ENCODE results near the gene BIN1. TPM values are rescaled to one million over a fixed set of nuclear protein-coding genes. Genes with fewer than 3 reads are reported as not detected.

BIN1 gene
- total RNA-seq, 1 donor from 2014 or later, result 182 TPM

DNA sequence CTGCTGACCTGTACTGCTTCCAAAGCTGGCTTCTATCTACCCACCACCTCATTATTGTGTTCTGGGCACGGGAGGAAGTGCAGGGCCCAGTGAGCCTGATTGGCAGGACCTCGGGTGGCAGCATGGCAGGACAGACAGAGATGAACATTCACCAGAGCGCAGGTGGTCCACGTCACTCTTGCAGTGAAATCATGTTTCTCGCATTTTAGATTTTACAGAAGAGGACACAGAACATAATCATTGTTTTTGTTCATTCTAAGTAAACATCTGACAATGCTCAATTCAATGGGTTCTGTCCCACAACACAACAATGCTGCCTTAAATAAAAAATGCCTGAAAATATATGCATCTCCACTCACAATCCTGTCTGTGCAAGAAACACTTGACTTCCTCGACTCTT is 11.5 kb upstream of the BIN1 start:
- no peak overlapping the region for H3K4me3 Mint-ChIP-seq (ENCODE audit: unreplicated experiment)
- peaks cover 13% of the 10 kb centered on the region for H3K4me1 Mint-ChIP-seq (ENCODE audit: unreplicated experiment)
- peaks cover 31% of the 10 kb centered on the region for H3K36me3 Mint-ChIP-seq (ENCODE audit: low read depth, unreplicated experiment)
- DNase-seq (ENCODE audit: low spot score), result no peak
- TF ChIP-seq, protein P1, sequence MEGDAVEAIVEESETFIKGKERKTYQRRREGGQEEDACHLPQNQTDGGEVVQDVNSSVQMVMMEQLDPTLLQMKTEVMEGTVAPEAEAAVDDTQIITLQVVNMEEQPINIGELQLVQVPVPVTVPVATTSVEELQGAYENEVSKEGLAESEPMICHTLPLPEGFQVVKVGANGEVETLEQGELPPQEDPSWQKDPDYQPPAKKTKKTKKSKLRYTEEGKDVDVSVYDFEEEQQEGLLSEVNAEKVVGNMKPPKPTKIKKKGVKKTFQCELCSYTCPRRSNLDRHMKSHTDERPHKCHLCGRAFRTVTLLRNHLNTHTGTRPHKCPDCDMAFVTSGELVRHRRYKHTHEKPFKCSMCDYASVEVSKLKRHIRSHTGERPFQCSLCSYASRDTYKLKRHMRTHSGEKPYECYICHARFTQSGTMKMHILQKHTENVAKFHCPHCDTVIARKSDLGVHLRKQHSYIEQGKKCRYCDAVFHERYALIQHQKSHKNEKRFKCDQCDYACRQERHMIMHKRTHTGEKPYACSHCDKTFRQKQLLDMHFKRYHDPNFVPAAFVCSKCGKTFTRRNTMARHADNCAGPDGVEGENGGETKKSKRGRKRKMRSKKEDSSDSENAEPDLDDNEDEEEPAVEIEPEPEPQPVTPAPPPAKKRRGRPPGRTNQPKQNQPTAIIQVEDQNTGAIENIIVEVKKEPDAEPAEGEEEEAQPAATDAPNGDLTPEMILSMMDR (IDR thresholded peaks at IDR 0.05; ENCODE audit: unreplicated experiment), result no peak
- H3K9me3 Mint-ChIP-seq (ENCODE audit: unreplicated experiment), result peaks cover 10% of the 10 kb centered on the region
- H3K27ac Mint-ChIP-seq (ENCODE audit: unreplicated experiment), result no peak overlapping the region
- H3K27me3 Mint-ChIP-seq (ENCODE audit: unreplicated experiment), result peaks cover 7% of the 10 kb centered on the region

DNA sequence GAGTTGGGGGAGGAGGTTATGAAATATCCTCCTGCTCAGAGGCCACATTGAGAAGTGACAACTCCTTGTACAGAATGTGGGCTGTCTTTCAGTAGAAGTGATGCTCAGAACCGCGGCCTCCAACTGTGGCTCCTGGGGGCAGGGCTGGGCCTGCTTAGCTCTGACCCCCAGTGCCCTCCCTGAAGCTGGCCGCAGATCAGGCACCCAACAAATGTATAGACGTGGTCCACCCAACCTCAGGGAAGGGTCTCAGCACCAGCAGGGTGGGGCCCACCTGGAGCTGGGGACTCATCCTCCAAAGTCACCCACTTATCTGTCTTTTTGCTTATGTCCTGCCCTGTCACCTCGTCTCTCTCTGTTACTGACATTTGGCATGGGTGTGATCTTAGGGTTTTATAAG is 11.1 kb upstream of the BIN1 start:
- no peak for DNase-seq (ENCODE audit: low spot score)
- Mint-ChIP-seq H3K27me3 (ENCODE audit: unreplicated experiment) (peaks cover 7% of the 10 kb centered on the region), H3K9me3 (ENCODE audit: unreplicated experiment) (peaks cover 10% of the 10 kb centered on the region), H3K36me3 (ENCODE audit: low read depth, unreplicated experiment) (peaks cover 31% of the 10 kb centered on the region), H3K4me1 (ENCODE audit: unreplicated experiment) (peaks cover 13% of the 10 kb centered on the region), H3K27ac (ENCODE audit: unreplicated experiment) (no peak overlapping the region), H3K4me3 (ENCODE audit: unreplicated experiment) (no peak overlapping the region)
- TF ChIP-seq, protein P1 (IDR thresholded peaks at IDR 0.05; ENCODE audit: unreplicated experiment), result no peak

DNA sequence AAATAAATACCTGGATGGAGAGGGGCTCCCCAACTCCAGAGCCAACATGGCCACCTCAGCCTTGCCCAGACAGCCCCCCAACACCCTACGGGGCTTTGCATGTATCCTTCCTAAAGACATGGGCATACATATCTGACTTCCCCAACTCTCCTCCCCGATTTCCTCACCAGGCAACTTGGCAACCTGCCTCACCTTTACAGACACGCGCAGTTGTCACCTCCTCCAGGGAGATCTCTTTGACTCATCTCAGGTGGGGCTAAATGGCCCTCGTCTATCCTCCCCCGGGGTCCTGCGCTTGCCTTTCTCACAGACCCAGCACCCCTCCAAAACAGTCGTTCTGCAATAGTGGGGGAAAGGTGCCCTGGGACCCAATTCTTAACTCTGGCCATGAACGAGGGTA is 10.6 kb upstream of the BIN1 start:
- Mint-ChIP-seq H3K27me3 (ENCODE audit: unreplicated experiment) (peaks cover 7% of the 10 kb centered on the region), H3K4me1 (ENCODE audit: unreplicated experiment) (peaks cover 13% of the 10 kb centered on the region), H3K4me3 (ENCODE audit: unreplicated experiment) (no peak overlapping the region), H3K9me3 (ENCODE audit: unreplicated experiment) (peaks cover 10% of the 10 kb centered on the region), H3K36me3 (ENCODE audit: low read depth, unreplicated experiment) (peaks cover 31% of the 10 kb centered on the region), H3K27ac (ENCODE audit: unreplicated experiment) (no peak overlapping the region)
- no peak for DNase-seq (ENCODE audit: low spot score)
- TF ChIP-seq, protein P1 (IDR thresholded peaks at IDR 0.05; ENCODE audit: unreplicated experiment), result no peak

DNA sequence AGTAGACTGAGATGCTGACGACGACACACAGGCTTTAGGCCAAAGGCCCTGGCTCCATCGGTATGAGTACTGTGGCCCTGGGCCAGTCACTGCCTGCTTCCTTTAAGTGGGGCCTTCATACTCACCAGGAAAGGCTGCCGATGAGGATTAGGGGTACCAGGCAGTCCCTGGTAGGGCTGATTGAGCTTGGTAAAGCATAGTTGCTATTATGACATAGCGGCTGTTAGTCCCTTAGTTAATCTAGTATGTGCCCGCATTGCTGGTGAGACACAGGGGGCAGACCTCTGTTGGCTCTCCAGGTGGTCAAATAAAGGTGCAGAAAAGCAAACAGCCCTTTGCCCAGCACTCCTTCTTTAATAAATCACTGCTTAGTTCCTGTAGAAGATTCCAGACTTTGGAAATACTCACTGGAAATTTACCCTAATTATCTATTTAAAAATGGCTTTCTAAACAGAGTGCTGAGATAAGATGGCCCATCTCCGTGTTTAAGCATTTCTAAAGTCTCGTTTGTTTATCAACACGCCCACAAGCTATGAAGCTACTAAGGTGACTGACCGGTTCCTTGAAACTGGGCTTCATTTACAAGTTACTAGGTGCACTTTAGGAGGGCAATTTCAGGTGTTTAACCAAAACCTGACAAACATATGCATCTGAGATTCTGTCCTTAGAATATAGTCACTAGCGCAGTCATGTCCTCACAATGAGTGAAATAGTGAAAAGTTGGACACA is 8.7 kb upstream of the BIN1 start:
- Mint-ChIP-seq H3K9me3 (ENCODE audit: unreplicated experiment) (peaks cover 2% of the 10 kb centered on the region), H3K27ac (ENCODE audit: unreplicated experiment) (no peak overlapping the region), H3K4me3 (ENCODE audit: unreplicated experiment) (no peak overlapping the region), H3K4me1 (ENCODE audit: unreplicated experiment) (peaks cover 13% of the 10 kb centered on the region), H3K27me3 (ENCODE audit: unreplicated experiment) (peaks cover 1% of the 10 kb centered on the region), H3K36me3 (ENCODE audit: low read depth, unreplicated experiment) (peaks cover 23% of the 10 kb centered on the region)
- no peak for DNase-seq (ENCODE audit: low spot score)
- TF ChIP-seq, protein P1 (IDR thresholded peaks at IDR 0.05; ENCODE audit: unreplicated experiment), result no peak

DNA sequence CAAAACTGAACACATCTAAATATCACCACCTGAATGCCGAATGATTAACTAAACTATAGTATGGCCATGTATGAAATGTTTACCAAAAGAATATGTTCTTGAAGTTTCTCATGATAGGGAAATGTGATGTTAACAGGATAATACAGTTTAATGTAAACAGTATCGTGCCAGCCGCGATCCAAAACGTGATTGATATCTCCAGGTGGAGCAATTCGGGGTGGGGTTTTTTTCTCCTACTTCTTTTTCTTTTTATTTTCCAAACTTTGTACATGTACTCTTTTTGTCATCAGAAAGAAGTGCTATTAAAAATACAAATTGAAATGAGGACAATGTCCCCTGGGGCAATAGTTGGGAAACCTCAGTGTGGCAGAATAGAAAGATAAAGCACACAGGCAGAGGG is 4.0 kb upstream of the BIN1 start:
- no peak overlapping the region for H3K4me3 Mint-ChIP-seq (ENCODE audit: unreplicated experiment)
- no peaks in the 10 kb centered on the region for H3K9me3 Mint-ChIP-seq (ENCODE audit: unreplicated experiment)
- peaks cover 2% of the 10 kb centered on the region for H3K27me3 Mint-ChIP-seq (ENCODE audit: unreplicated experiment)
- peaks cover 4% of the 10 kb centered on the region for H3K36me3 Mint-ChIP-seq (ENCODE audit: low read depth, unreplicated experiment)
- TF ChIP-seq, protein P1 (IDR thresholded peaks at IDR 0.05; ENCODE audit: unreplicated experiment), result no peak
- DNase-seq (ENCODE audit: low spot score), result no peak
- no peak overlapping the region for H3K27ac Mint-ChIP-seq (ENCODE audit: unreplicated experiment)
- peaks cover 20% of the 10 kb centered on the region for H3K4me1 Mint-ChIP-seq (ENCODE audit: unreplicated experiment)
